Caco-2 (cell line): ENCODE measurements around the gene MADD. TPM values are rescaled to one million over a fixed set of nuclear protein-coding genes. Genes with fewer than 3 reads are reported as not detected.

Source experiments
- BruUV-seq: library from RNA; stranded (reverse); fragments of 400-500 nt; replicated peaks from 2 replicates; lab custom pipeline; 2021; lab: Mats Ljungman, UMichigan
- CTCF ChIA-PET: fragments of 300-600 bp; sonication (Branson Sonifier 250); formaldehyde crosslinking; loops from one replicate; lab custom pipeline; 2022; ENCODE audit warnings: antibody characterized with exemption; lab: Charles Lee
- POLR2A ChIA-PET: fragments of 300-600 bp; sonication (Branson Sonifier 250); formaldehyde crosslinking; loops from one replicate; lab custom pipeline; 2022; ENCODE audit warnings: antibody characterized with exemption; lab: Charles Lee
- DNase-seq, 2 experiments: peaks; one replicate each; pipeline versions ENCODE4 v3.0.0 to v3.0.0-alpha.2; 2020 to 2022
- H3K27me3 ChIP-seq: replicated peaks from 2 replicates; pipeline ENCODE4 v1.6.0; 2011; ENCODE audit warnings: low read length; ENCODE audit not compliant: control insufficient read depth, insufficient read depth
- H3K36me3 ChIP-seq: 2 replicates; pipeline ENCODE4 v1.5.1; 2011; ENCODE audit warnings: low read length; ENCODE audit not compliant: control insufficient read depth, insufficient read depth
- H3K4me1 ChIP-seq: fragments of 250-450 bp; sonication (Bioruptor Pico); 2 replicates; pipeline ENCODE4 v1.5.1; 2020; ENCODE audit warnings: mild to moderate bottlenecking
- H3K4me3 ChIP-seq: 2 replicates; pipeline ENCODE4 v1.5.1; 2011; ENCODE audit warnings: low read depth, mild to moderate bottlenecking, control low read depth, low read length
- H3K9me3 ChIP-seq: fragments of 250-450 bp; sonication (Bioruptor Pico); 2 replicates; pipeline ENCODE4 v1.5.1; 2020; ENCODE audit warnings: mild to moderate bottlenecking, moderate library complexity
- H3K27ac Mint-ChIP-seq: one replicate; pipeline ENCODE4 v1.8.0; 2022; ENCODE audit warnings: mixed read lengths; ENCODE audit not compliant: unreplicated experiment
- H3K27me3 Mint-ChIP-seq: one replicate; pipeline ENCODE4 v1.8.0; 2022; ENCODE audit warnings: mixed read lengths; ENCODE audit not compliant: insufficient read depth, unreplicated experiment
- H3K36me3 Mint-ChIP-seq: one replicate; pipeline ENCODE4 v1.8.0; 2022; ENCODE audit warnings: mild to moderate bottlenecking, mixed read lengths; ENCODE audit not compliant: insufficient read depth, unreplicated experiment
- H3K4me1 Mint-ChIP-seq: one replicate; pipeline ENCODE4 v1.8.0; 2022; ENCODE audit warnings: low read depth, mixed read lengths; ENCODE audit not compliant: unreplicated experiment
- H3K4me3 Mint-ChIP-seq: one replicate; pipeline ENCODE4 v1.8.0; 2022; ENCODE audit warnings: mild to moderate bottlenecking, moderate library complexity, mixed read lengths; ENCODE audit not compliant: unreplicated experiment
- H3K9me3 Mint-ChIP-seq: one replicate; pipeline ENCODE4 v1.8.0; 2022; ENCODE audit warnings: mixed read lengths; ENCODE audit not compliant: unreplicated experiment
- intact Hi-C: fragments of 100-400 bp; cut with micrococcal nuclease; formaldehyde crosslinking; loops from one replicate; pipeline ENCODE4 v1.10.0; 2022; ENCODE audit not compliant: unreplicated experiment
- total RNA-seq: library from RNA; stranded (reverse); gene quantifications from 2 replicates; pipeline ENCODE4 v1.2.3, GENCODE V29; 2022
- TF ChIP-seq, protein P1 (sequence below), 2 experiments: fragments of 200-600 bp in 1 of 2; IDR thresholded peaks; 1 replicate in 1 of 2; 2 replicates in 1 of 2; pipeline versions ENCODE4 v1.5.1 to v1.8.0; 2011 to 2022; ENCODE audit warnings: antibody characterized with exemption in 1 of 2, control low read depth in 1 of 2, inconsistent platforms in 1 of 2, low read depth in 1 of 2, low read length in 1 of 2, mild to moderate bottlenecking in 1 of 2, moderate library complexity in 1 of 2; ENCODE audit not compliant: insufficient read depth in 1 of 2, severe bottlenecking in 1 of 2, unreplicated experiment in 1 of 2

MADD gene
- total RNA-seq, 1 experiment from 2014 or later, result 63.8 TPM

DNA sequence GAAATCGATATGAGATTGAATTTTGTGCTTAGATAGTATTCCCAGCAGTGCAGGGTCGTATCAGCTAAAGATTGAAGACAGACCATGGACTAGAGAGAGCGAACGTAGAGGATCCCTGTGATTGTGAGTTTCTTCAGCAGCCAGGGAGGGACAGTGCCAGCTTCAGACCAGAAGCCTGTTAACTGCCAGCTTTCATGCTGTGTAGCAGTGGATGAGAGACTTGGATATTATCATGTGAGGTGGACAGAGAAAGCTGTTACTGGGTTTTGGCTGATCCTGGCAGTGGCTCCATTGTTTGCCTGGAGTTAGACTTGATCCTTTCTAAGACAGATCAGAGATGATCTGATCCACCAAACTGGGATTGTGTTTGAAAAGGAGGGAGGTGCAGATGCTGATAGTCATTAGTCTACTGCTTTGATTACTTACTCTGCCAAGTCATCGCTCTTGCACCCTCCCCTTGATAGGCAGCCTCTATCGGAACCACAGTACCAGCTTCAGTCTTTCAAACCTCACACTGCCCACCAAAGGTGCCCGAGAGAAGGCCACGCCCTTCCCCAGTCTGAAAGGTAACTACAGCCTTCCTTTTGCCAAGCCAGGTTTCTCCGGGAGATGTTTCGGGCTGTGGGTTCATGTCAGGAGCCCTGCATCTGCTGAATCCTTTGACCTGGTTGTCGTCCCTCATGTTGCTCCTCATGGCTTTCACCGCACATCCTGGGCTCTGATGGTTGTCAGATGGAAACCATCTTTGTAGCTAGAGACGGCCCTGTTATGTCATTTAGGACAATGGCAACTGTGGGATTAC, 16.2 kb downstream of the MADD start:
- H3K9me3 Mint-ChIP-seq, result no peaks in the 10 kb centered on the region
- H3K4me1 Mint-ChIP-seq, result peaks cover 5% of the 10 kb centered on the region
- intact Hi-C loops, result no loop called here
- Histone ChIP-seq H3K27me3 (no peaks in the 10 kb centered on the region), H3K4me3 (no peak overlapping the region), H3K36me3 (peaks cover 9% of the 10 kb centered on the region), H3K9me3 (no peaks in the 10 kb centered on the region), H3K4me1 (no peaks in the 10 kb centered on the region)
- DNase-seq, result no peak
- H3K27me3 Mint-ChIP-seq, result no peaks in the 10 kb centered on the region
- CTCF ChIA-PET, result no interaction called here
- TF ChIP-seq, protein P1, sequence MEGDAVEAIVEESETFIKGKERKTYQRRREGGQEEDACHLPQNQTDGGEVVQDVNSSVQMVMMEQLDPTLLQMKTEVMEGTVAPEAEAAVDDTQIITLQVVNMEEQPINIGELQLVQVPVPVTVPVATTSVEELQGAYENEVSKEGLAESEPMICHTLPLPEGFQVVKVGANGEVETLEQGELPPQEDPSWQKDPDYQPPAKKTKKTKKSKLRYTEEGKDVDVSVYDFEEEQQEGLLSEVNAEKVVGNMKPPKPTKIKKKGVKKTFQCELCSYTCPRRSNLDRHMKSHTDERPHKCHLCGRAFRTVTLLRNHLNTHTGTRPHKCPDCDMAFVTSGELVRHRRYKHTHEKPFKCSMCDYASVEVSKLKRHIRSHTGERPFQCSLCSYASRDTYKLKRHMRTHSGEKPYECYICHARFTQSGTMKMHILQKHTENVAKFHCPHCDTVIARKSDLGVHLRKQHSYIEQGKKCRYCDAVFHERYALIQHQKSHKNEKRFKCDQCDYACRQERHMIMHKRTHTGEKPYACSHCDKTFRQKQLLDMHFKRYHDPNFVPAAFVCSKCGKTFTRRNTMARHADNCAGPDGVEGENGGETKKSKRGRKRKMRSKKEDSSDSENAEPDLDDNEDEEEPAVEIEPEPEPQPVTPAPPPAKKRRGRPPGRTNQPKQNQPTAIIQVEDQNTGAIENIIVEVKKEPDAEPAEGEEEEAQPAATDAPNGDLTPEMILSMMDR (IDR thresholded peaks at IDR 0.05; ENCODE audit: insufficient read depth in 1 of 2, low read depth in 1 of 2, low read length in 1 of 2, severe bottlenecking in 1 of 2, unreplicated experiment in 1 of 2), result no peak
- BruUV-seq, result no TSS peak
- peaks cover 70% of the 10 kb centered on the region for H3K36me3 Mint-ChIP-seq
- no peak overlapping the region for H3K27ac Mint-ChIP-seq
- POLR2A ChIA-PET, result no interaction called here
- no peak overlapping the region for H3K4me3 Mint-ChIP-seq

DNA sequence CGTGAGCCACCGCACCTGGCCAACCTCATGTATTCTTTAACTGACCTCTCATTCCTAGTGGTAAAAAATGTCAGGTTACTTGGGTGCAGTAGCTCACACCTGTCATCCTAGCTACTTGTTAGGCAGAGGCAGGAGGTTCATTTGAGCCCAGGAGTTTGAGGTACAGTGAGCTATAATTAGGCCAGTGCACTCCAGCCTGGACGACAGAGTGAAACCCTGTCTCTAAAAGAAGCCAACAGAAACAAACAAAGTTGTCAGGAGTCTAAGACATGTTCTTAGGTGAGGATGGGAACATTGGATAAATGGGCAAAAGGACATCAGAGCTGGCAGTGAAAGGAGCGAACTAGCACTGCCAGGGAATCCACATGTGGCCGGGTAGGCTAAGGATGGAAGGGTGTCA, 18.1 kb downstream of the MADD start:
- Mint-ChIP-seq H3K27me3 (no peaks in the 10 kb centered on the region), H3K36me3 (peaks cover 72% of the 10 kb centered on the region), H3K9me3 (no peaks in the 10 kb centered on the region), H3K27ac (no peak overlapping the region), H3K4me3 (no peak overlapping the region), H3K4me1 (no peaks in the 10 kb centered on the region)
- ChIA-PET CTCF (no interaction called here), POLR2A (no interaction called here)
- no peaks in the 10 kb centered on the region for H3K9me3 ChIP-seq
- no peaks in the 10 kb centered on the region for H3K4me1 ChIP-seq
- BruUV-seq, result no TSS peak
- no peak overlapping the region for H3K4me3 ChIP-seq
- no peak for DNase-seq
- peaks cover 10% of the 10 kb centered on the region for H3K36me3 ChIP-seq
- intact Hi-C loops, result no loop called here
- no peaks in the 10 kb centered on the region for H3K27me3 ChIP-seq
- TF ChIP-seq, protein P1 (IDR thresholded peaks at IDR 0.05; ENCODE audit: insufficient read depth in 1 of 2, low read depth in 1 of 2, low read length in 1 of 2, severe bottlenecking in 1 of 2, unreplicated experiment in 1 of 2), result no peak

- BruUV-seq, result no TSS peak
- Mint-ChIP-seq H3K4me1 (no peaks in the 10 kb centered on the region), H3K27me3 (no peaks in the 10 kb centered on the region), H3K4me3 (no peak overlapping the region), H3K36me3 (peaks cover 75% of the 10 kb centered on the region), H3K27ac (no peak overlapping the region), H3K9me3 (no peaks in the 10 kb centered on the region)
- TF ChIP-seq, protein P1 (IDR thresholded peaks at IDR 0.05; ENCODE audit: insufficient read depth in 1 of 2, low read depth in 1 of 2, low read length in 1 of 2, severe bottlenecking in 1 of 2, unreplicated experiment in 1 of 2), result no peak
- POLR2A ChIA-PET, result no interaction called here
- Histone ChIP-seq H3K27me3 (no peaks in the 10 kb centered on the region), H3K36me3 (peaks cover 9% of the 10 kb centered on the region), H3K4me3 (no peak overlapping the region), H3K9me3 (no peaks in the 10 kb centered on the region), H3K4me1 (no peaks in the 10 kb centered on the region)
- CTCF ChIA-PET, result no interaction called here
- no peak for DNase-seq
- intact Hi-C loops, result no loop called here
Measured at GRCh38 chr11:47289856-47290255, 19.9 kb downstream of the MADD start.
